Activated naive CD4-positive, alpha-beta T cell treated with anti-CD3 and anti-CD28 coated beads, Interleukin-2, amount 50 U/mL, for 16 hours (primary cell): ENCODE results near the gene SOWAHC.
"Not testable (repeated sequence)": the region's sequence is repeated elsewhere in the genome, so short reads cannot be mapped to it uniquely, and the experiment has no call there.

Source experiments
- DNase-seq: peaks from one replicate; pipeline ENCODE4 v3.0.0-alpha.2; 2020

SOWAHC gene

DNA sequence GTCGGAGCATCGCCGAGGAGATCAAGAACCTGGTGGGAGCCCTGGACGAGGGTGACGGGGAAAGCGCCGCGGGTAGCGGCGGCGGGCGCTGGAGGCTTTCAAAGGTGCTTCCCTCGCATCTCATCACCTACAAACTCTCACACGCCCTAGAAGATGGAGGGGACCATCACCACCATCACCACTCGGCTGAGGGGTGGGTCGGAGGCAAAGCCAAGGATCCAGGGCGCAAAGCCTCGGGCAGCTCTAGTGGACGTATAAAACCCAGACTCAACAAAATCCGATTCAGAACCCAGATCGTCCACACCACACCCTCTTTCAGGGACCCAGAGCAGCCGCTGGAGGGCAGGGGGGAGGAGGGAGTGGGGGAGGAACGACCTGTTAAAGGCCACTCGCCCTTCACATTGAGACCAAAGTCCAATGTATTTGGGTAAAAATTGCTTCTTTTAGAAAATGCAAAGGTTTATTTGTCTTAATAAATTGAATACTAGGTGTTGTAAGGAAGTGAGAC lies 1.5 kb downstream of the SOWAHC start:
- DNase-seq: no peak

DNA sequence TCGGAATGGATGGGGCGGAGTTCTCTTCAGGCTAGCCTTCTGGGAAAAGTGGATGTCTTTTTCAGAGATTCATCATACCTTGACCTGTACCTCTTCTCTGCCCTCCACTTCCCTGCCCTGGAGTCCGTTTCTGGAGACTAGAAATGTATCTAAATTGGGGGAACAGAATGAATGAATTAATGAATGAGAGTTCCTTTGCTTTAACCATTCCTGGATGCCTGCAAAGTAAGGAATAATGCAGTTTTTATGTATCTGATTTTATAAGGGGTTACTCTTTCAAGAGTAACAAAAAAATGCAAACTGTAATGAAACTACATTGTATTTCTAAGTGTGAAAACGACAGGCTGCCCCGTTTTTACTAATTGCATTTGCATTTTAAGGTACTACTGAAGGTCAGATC lies 2.0 kb downstream of the SOWAHC start:
- DNase-seq: no peak

DNA sequence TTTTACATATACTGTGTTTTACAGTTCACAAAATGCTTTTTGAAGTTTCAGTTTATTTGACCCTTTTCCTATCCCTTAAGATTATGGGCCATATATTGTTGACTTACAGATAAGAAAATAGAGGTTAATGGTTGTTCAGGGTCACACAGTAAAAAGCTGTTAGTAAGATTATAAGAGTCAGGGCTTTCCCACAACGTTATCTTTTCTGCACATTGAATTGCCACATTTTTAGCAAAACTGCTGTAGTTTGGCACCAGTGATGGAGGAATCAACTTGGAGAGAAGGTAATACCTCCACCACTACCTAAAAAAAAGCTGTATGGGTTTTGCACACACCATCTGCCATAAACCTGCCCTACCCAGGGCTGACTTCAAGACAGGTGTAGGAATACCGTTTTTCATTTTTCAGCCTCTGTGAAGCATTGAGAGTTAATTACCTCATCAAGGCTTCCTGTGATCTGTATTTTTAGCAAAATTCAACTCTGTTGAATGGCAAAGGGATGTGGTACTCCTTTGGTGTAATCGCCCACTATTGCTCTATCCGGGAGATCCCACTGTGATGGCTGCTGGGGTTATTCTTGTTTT lies 5.0 kb downstream of the SOWAHC start:
- no peak for DNase-seq

DNA sequence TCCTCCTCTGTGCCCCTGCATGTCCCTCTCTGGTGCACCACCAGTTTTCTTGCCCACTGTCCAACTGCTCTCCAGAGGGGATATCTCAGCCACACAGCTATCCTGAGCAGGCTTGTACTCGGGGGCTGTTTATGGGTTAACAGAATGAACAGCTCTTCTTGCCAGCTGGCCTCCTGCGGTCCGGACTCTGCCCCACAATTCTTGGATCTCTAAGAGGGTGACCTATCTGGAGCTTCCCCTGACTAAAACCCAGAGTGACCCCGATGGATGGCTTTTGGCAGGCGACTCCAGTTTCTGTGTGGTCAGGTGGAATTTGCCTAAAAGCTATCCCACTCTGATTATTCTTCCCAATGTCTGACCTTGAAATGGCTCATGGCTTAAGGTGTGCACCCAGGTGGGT lies 9.1 kb downstream of the SOWAHC start:
- DNase-seq: no peak

DNA sequence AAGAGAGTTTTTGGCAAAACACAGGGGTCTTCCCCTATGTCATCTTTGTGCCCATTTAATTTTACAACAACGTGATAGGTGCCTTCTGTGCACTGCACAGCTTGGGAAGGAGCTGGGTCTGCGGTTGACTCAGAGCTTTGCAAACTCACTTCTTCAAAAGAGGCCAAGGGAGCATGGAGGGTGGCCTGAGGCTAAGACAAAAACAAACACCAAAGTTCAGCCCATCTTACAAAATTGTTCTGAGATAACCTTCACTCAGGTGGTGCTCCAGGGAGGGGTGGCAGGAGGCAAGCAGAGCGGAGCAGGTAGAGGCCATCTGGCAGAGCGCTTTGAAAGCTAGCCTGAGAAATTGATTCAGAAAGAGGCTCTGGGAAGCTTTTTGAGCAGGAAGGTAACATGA lies 9.8 kb downstream of the SOWAHC start:
- no peak for DNase-seq

DNA sequence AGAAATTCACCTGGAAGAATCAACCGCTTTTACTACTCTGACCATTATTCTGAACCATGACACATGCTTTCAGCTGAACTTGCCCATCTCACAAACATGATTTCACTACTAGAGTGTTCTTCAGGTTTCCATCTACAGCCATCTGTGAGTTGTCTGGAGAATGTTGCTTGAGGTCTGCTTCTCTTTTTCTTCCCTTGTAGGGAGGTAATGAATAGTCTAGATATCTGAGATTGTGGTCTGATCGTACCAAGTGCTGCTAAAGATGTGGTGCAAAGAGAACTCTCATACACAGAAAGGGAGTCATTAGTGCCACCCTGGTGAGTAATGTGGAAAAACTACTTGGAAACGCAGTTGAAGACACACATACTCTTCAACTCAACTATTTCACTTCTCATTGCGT lies 10.2 kb downstream of the SOWAHC start:
- DNase-seq: no peak

DNA sequence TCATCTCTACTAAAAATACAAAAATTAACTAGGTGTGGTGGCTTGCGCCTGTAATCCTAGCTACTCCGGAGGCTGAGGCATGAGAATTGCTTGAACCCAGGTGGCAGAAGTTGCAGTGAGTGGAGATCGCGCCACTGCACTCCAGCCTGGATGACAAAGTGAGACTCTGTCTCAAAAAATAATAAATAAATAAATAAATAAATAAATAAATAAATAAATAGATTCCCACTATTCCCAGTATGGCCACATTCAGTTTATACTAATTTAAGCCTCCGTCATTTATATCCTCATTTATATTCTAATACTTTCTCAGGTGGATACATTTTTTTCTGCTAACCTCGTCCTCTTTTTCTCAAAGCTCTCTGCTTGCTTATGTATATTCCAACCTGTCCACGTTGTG lies 14.2 kb downstream of the SOWAHC start:
- not testable (repeated sequence) for DNase-seq

DNA sequence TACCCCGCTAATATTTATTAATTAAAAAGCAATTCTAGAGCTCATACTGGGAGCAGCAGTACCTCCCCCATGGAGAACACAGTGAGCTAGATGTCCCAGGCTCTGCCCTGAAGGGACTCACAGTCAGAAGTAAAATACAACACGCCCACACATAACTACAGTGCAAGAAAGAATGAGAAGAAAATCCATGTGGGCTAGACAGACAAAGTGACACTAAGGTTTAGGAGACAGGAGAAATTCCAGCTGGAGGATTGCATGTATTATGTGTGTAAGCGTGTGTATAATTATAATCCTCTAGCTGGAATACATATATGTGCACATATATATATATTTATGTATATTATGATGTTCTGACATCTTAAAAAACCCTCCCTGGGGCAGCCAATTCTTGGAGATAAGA lies 15.7 kb downstream of the SOWAHC start:
- DNase-seq: no peak

DNA sequence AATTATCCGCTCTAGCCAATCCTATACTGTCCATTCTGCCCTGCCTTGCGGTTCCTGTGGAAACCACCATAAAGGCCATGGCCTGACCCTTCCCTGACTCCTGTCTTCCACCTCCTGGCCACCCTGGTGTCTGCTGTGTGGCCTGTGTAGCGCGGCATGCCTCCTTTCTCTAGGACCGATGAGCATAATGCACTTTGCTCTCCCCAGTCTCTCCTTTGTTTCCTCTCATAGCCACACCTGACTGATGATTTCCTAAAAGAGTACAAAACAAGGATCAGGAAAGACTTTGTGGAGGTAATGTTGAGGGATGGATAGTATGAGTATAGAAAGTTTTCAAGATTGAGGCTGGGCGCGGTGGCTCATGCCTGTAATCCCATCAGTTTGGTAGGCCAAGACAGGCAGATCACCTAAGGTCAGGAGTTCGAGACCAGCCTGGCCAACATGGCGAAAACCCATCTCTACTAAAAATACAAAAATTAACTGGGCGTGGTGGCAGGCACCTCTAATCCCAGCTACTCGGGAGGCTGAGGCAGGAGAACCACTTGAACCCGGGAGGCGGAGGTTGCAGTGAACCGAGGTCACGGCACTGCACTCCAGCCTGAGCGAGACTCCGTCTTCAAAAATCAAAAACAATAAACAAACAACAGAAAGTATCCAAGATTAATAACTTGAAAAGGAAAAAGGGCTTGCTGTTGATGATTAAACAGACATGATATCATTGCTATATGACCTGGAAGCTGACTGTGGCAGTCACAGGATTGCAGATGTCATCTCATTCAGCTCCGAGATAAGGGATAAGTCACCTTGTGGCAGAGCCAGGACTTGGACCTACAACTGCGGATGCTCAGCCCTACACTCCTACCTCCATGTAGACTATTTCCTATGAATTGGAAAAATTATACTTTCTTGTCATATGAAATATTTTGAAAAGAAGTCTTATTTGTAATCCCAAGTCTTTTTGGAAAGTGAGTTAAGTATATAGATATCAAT lies 16.6 kb downstream of the SOWAHC start:
- no peak for DNase-seq

DNA sequence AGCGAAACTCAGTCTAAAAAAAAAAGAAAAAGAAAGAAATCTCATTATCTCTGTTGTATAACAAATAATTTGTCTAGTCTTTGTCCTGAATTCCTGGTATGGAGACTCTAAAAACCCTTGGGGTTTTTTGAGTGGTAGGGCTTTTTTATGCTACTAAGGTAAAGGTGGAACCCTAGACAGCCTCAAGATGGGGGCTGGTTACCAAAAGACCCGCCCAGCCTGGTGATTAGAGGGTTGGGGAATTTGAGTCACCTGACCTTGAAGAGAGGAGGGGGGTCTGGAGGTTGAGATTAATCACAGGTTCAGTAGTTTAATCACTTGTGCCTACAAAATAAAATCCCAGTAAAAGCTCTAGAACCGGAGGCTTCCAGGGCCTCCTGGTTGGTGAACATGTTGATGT lies 17.6 kb downstream of the SOWAHC start:
- DNase-seq: no peak

DNA sequence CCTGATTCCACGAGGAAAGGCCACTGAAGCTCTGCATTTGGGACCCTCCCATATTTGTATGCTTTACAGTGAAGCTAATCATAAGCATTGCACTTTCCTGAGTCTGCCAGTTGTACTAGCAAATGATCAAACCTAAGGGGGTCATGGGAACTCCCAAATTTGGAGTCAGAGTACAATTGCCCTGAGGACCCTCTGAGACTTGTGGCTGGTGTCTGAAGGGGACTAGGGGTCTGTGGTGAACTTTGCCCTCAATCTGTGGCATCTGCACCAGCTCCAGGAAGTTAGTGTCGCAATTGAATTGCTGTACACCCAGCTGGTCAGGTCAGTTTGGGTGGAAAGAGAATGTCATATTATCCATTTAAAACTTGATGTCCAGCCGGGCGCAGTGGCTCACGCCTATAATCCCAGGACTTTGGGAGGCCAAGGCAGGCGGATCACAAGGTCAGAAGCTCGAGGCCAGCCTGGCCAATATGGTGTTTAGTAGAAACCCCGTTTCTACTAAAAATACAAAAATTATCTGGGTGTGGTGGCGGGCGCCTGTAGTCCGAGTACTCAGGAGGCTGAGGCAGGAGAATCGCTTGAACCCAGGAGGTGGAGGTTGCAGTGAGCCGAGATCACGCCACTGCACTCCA lies 18.1 kb downstream of the SOWAHC start:
- DNase-seq: no peak

DNA sequence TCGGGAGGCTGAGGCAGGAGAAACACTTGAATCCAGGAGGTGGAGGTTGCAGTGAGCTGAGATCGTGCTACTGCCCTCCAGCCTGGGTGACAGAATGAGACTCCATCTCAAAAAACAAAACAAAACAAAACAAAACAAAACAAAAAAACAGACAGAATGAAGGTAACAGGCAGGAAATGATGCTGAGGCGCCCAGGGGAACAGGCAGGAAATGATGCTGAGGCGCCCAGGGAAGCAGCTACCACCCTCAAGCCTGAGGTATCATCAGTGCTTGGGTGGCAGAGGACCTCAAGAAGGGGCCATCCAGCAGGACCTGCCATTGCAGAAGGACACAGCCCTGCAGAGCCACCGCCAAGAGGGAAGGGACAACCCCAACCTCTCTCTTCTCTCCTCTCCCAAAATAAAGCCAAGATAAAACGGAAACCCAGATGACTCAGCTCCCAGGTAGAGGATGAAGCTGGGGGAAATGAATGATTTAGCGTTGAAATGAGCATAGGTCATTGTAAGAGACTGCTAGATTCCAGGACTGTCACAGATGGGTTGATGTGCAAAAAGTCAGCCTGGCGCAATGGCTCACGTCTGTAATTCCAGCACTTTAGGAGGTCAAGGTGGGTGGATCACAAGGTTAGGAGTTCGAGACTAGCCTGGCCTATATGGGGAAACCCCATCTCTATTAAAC lies 19.3 kb downstream of the SOWAHC start:
- DNase-seq: no peak

DNA sequence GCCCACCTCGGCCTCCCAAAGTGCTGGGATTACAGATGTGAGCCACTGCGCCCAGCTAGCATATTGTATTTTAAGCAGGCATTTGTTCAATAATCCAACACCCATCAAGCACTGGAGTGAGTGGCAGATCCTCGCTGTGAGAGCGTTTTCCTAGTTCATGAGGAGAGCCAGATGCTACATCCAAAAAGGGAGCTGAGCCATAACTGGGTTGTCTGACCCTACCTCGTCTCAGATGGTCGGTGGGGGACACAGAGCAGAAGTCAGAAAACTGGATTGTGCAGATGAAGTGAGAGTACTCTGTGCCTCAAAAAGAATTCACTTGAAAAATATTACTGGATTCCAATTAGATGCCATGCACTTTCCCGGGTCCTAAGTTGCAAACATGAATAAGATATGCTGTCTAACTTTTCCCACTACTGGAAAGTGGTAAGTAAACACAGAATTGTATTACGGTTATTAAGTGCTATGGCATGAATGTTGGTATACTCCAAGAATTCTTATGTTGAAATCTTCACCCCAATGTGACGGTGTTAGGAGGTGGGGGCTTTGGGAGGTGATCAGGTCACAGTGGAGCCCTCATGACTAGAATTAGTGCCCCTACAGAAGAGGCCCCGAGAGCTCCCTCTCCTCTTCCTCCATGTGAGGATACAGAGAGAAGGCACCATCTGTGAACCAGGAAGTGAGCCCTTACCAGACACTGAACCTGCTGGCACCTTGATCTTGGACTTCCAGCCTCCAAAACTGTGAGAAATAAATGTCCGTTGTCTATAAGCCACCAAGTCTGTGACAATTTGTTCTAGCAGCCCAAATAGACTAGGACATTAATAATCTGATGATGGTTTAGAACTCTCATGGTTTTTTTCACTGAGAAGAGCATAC lies 21.5 kb downstream of the SOWAHC start:
- no peak for DNase-seq

DNA sequence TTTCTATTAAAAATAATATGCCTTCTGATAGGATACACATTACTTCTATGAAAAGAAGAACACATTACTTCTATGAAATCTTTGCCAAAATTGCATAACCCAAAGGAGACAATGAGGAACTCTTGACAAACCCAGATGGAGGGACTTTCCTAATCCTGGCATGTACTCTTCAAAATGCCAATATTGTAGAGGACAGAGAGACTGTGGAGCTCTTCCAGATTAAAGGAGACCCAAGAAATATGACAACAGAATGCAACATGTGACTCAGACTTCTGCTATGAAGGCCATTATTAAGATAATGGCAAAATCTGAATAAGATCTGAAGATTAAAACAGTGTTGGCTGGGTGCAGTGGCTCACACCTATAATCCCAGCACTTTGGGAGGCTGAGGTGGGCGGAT lies 22.2 kb downstream of the SOWAHC start:
- no peak for DNase-seq

DNA sequence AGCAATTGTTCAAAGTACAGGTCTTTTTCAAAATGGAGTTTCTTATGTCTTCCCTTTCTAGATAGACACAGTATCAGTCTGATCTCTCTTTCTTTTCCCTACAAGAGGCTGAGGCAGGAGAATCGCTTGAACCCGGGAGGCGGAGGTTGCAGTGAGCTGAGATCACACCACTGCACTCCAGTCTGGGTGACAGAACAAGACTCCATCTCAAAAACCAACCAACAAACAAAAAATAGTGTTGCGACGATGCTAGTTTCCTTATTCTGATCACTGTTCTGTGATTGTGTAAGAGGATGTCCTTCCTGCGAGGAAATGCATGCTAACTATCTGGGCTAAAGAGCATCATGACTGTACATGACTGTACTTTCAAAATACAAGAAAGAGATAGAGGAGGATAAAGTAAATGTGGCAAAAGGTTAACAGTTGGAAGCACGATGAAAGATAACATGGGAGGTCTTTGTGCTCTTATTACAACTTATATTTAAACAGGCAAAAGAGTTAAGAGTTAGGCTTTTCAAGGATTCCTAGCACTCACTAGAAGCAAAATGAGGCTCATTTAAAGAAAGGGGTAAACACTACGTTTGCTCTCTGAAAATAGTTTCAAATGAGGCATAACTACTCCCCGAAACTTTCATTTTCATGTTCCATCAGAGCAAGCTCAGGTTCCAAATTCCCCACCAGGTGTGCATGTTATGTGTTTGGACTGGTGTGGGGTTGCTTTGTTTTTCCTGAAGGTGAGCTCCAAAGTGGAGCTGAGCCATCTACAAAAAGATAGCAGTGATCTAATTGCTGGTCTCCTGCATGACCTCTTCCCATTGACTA lies 23.8 kb downstream of the SOWAHC start:
- DNase-seq: no peak

DNA sequence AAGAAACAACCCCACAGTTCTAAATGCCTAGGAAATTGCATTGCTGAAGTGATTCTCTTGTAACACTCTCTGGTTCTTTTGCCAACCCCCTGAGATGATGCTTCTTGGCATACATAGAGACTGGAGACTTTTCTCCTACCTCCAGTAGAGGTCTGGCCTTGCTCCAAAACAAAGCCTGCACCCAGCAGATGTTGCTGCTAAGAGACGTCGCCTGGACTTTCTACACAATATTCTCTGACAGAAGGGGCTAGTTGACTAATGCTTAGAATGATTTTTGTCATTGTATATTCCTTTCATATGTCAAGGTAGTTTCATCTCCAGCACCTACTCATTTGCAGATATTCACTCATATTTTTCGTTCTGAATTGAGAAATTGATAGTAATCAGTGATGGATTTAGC lies 24.6 kb downstream of the SOWAHC start:
- no peak for DNase-seq

DNA sequence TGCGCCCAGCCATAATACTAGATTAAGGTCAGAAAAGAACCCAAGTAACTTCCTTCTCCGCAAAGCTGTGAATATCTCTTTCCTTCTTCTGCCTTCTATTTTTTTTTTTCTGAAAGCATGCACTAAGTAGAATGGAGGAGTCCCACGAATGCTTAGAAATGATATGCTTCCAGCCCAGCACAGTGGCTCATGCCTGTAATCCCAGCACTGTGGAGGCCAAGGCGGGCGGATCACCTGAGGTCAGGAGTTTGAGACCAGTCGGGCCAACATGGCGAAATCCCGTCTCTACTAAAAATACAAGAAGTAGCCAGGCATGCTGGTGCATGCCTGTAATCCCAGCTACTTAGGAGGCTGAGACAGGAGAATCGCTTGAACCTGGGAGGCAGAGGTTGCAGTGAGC lies 25.8 kb downstream of the SOWAHC start:
- DNase-seq: not testable (repeated sequence)

DNA sequence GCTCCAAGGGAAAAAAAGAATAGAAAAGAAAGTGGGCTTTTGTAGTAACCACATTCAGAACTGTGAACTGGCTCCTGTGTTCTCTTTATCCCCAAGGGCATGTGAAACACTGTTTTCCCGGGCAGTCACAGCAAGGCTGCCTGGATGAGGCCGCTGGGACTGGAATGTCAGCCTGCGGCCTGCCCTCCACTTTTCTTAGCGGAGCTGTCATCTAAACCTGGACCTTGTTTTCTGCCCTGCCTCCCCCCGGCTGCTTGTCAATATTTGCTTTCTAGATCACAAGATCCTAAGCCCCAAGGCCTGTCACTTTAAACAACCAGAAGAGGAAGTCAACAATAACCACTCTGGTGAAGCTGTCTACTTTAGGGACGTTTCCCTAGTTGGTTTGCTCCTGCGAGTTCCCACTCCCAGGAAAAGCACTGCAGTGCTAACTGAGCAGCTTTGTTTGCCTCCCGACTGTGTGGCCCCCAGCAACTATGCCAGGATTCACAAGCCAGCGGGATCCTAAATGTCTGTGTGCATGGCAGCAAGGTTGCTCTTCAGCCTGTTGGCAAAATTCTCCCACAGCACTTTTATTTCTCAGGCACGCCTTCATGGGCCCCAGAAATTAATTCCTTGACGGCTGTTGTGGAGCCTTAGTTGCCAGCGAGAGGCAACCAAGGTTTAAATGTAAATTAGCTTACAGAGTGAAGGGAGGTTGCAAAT lies 30.6 kb downstream of the SOWAHC start:
- no peak for DNase-seq

DNA sequence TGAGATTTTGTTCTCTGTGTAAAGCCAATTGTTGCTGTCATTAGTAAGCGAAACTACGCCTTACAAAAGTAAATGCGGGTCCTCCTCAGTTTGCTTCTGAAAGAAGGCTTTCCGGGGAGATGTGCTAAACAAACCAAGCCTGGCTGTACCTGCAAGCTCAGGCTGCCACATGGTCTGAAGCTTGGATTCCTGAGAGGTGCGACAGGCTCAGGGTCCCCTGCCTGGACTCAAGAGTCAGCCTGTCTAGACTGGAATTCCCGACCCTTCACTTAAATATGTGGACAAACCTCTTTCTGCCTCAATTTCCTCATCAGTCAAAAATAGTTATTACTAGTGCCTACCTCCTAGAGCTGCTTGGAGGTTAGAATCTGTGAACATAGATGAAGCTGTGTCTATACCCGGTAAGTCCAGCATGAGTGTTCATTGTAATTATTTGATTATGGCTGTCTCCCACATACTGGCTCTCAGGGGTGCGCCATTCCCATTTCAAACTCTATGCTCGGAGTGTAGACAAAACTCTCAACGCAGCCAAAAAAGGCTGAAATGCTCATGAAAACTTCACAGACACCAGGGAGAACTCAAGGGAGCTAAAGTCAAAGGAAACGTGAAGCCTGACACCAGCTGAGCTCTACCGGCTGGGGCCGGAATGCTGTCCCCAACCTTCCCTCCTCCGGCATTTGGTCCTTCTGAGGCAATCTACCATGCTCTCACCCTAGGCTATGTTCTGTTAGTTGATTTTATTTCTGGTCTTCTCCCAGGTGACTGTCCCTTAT lies 31.4 kb downstream of the SOWAHC start:
- no peak for DNase-seq

DNA sequence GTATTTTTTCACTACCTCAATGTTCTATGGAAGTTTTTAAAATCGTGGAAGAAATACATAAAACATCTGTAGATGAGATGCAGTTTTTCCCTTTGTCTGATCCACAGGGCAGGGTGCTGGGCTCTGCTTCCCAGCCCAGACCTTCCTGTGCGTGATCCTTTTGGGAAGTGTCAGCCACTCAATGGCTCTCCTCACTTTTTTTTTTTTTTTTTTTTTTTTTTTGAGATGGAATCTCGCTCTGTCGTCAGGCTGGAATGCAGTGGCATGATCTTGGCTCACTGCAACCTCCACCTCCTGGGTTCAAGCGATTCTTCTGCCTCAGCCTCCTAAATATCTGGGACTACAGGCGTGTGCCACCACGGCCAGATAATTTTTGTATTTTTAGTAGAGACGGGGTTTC lies 32.8 kb downstream of the SOWAHC start:
- no peak for DNase-seq
